ENCODE results near the gene HSDL2. TPM values are rescaled to one million over a fixed set of nuclear protein-coding genes. Genes with fewer than 3 reads are reported as not detected.

HSDL2 gene
- total RNA-seq, result 20.4 and 21.7 TPM in 2 replicates

GRCh38 chr9:112380102-112380824 is at the start of gene HSDL2:
Gene HSDL2 (plus strand): TSS chr9:112380108. CDS start chr9:112380164, 56 bp downstream.

GRCh38 chr9:112332977-112333638 is 46.8 kb upstream of the HSDL2 start, which contains the start of gene PTBP3:
Gene PTBP3 (minus strand): TSS chr9:112333619. CDS start chr9:112297865, 35,754 bp downstream.

GRCh38 chr9:112486221-112487007 is 106.5 kb downstream of the HSDL2 start, which contains the start of gene KIAA1958:
Gene KIAA1958 (plus strand): TSS chr9:112486827. CDS start chr9:112574081, 87,254 bp downstream.

Other genes with a start within 250 kb of the HSDL2 start
- 18.1 and 19.3 TPM in 2 replicates for gene SUSD1, start 204.8 kb upstream of the HSDL2 start, total RNA-seq
- 26.3 and 45.9 TPM in 2 replicates for gene PTBP3, start 46.5 kb upstream of the HSDL2 start, total RNA-seq
- 3.5 and 8.9 TPM in 2 replicates for gene KIAA1958, start 106.7 kb downstream of the HSDL2 start, total RNA-seq

Measured in placental epithelial cell (primary cell).